ENCODE data around the gene GDI2.

DNA sequence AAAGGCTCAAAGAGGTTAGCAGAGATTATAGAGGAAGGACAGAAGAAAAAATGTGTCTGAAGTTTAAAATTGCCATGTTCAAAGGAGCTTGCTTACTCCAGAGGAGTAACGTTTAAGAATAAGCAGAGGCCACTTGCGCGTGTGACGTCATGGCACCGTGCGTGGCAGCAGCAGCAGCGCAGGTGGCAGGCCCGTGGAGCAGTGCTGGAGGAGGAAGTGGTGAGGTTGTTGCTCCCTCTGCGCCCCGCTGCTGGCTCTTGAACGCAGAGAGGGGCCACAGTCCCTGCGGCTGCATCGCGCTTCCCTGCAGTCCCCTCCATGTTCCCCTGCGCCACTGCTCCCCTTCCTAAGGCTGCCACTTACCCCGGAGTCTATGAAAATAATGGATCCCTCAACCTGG lies 37.5 kb downstream of the GDI2 start:
- TF ChIP-seq, protein P1, sequence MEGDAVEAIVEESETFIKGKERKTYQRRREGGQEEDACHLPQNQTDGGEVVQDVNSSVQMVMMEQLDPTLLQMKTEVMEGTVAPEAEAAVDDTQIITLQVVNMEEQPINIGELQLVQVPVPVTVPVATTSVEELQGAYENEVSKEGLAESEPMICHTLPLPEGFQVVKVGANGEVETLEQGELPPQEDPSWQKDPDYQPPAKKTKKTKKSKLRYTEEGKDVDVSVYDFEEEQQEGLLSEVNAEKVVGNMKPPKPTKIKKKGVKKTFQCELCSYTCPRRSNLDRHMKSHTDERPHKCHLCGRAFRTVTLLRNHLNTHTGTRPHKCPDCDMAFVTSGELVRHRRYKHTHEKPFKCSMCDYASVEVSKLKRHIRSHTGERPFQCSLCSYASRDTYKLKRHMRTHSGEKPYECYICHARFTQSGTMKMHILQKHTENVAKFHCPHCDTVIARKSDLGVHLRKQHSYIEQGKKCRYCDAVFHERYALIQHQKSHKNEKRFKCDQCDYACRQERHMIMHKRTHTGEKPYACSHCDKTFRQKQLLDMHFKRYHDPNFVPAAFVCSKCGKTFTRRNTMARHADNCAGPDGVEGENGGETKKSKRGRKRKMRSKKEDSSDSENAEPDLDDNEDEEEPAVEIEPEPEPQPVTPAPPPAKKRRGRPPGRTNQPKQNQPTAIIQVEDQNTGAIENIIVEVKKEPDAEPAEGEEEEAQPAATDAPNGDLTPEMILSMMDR (conservative IDR thresholded peaks at IDR 0.05; ENCODE audit: low read depth, low read length), result no peak
- no peak for TF ChIP-seq EZH2 (IDR thresholded peaks at IDR 0.05; ENCODE audit: borderline replicate concordance, low read depth, low read length, poor library complexity, severe bottlenecking)

Data from A673 (cell line).